Naive B cell (primary cell): ENCODE measurements around the gene CLSTN2. TPM values are rescaled to one million over a fixed set of nuclear protein-coding genes. Genes with fewer than 3 reads are reported as not detected.

Experiments used
- ATAC-seq, 2 donors: fragments of 150-1000 bp; cut with Tn5 transposase; 2 replicates each; pipeline ENCODE4 v1.10.0; 2021; ENCODE audit warnings: low read depth in 2 of 2, mild to moderate bottlenecking in 2 of 2, moderate library complexity in 2 of 2
- DNase-seq: peaks from one replicate; pipeline ENCODE4 v3.0.0; 2022
- H3K27ac Mint-ChIP-seq, 6 donors: one replicate each; pipeline ENCODE4 v1.8.0; 2020 to 2022; ENCODE audit warnings: mild to moderate bottlenecking in 6 of 6, mixed read lengths in 6 of 6, moderate library complexity in 5 of 6, inconsistent platforms in 2 of 6
- H3K27me3 Mint-ChIP-seq, 3 donors: one replicate each; pipeline ENCODE4 v1.8.0; 2021 to 2022; ENCODE audit warnings: mixed read lengths in 3 of 3, mild to moderate bottlenecking in 1 of 3
- H3K36me3 Mint-ChIP-seq, 2 donors: one replicate each; pipeline ENCODE4 v1.8.0; 2020 to 2022; ENCODE audit warnings: mixed read lengths in 2 of 2, inconsistent platforms in 1 of 2, mild to moderate bottlenecking in 1 of 2
- H3K4me1 Mint-ChIP-seq, 3 donors: one replicate each; pipeline ENCODE4 v1.8.0; 2020 to 2022; ENCODE audit warnings: mixed read lengths in 3 of 3, inconsistent platforms in 1 of 3, mild to moderate bottlenecking in 1 of 3, moderate library complexity in 1 of 3
- H3K4me3 Mint-ChIP-seq, 8 donors: one replicate each; pipeline ENCODE4 v1.8.0; 2020 to 2022; ENCODE audit warnings: mild to moderate bottlenecking in 8 of 8, mixed read lengths in 8 of 8, moderate library complexity in 8 of 8, inconsistent platforms in 2 of 8
- H3K9me3 Mint-ChIP-seq, 7 donors: one replicate each; pipeline ENCODE4 v1.8.0; 2020 to 2022; ENCODE audit warnings: mixed read lengths in 7 of 7, mild to moderate bottlenecking in 5 of 7, inconsistent platforms in 2 of 7, moderate library complexity in 1 of 7
- polyA plus RNA-seq, 6 donors: library from polyadenylated mRNA; unstranded; fragments of 300-500 nt; fragmentation: Illumina TruSeq; gene quantifications; one replicate each; pipeline ENCODE4 v1.2.3, GENCODE V29; 2021; ENCODE audit warnings: low read depth in 6 of 6

Gene CLSTN2
- polyA plus RNA-seq, 6 donors from 2014 or later, result not detected

DNA sequence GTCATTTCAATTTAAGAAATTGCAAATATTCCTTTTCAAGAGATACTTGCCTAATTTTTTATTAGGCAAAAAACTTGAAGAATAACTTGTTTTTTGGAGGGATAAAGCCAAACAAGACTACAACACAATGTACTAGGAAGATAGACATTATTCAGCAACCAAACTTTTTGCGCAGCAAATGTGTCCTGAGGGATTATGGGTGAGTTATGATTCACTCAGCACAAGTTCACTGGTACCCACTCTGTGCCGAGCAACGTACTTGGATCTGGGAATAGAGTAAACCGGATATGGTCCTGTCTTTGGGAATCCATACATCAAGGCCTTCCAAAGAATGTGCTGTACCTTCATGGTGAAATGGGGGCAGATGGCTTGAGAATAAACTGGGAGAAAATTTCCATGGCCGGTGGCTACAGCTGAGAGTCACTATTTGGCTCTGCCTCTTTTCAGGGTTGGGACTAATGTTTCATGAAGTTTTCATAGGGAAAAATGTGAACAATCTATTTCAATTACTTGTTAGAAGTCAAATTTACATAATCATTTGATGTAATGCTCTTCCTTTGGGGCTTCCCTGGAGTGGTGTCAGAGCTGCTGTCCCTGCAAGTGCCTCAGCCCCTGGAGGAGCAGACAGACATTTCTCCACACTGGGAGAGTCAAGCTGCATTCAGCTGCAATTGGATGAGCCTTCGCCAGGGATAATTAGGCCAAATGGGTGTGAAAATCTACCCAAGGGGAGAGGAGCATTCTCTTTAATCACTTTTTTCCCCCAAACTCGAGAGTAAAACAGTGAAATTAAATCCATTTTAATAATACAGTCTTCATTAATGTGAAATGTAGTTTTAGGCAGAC is 315.2 kb downstream of the CLSTN2 start:
- no peak overlapping the region for H3K4me3 Mint-ChIP-seq

GRCh38 chr3:140250945-140251344 is 316.0 kb downstream of the CLSTN2 start:
- no peak overlapping the region for H3K27ac Mint-ChIP-seq
- peaks cover 0 to 4% (median 0%) of the 10 kb centered on the region in 7 donors for H3K9me3 Mint-ChIP-seq
- no peaks in the 10 kb centered on the region for H3K4me1 Mint-ChIP-seq
- H3K27me3 Mint-ChIP-seq, result peaks cover 0 to 9% (median 0%) of the 10 kb centered on the region in 3 donors
- no peak for DNase-seq
- no peak for ATAC-seq
- no peak overlapping the region for H3K4me3 Mint-ChIP-seq
- no peaks in the 10 kb centered on the region for H3K36me3 Mint-ChIP-seq

More for the DNA sequence above, 315.2 kb downstream of the CLSTN2 start:
- H3K27me3 Mint-ChIP-seq, result peaks cover 0 to 9% (median 0%) of the 10 kb centered on the region in 3 donors
- H3K36me3 Mint-ChIP-seq, result no peaks in the 10 kb centered on the region
- peaks cover 0 to 4% (median 0%) of the 10 kb centered on the region in 7 donors for H3K9me3 Mint-ChIP-seq
- no peaks in the 10 kb centered on the region for H3K4me1 Mint-ChIP-seq
- no peak overlapping the region for H3K27ac Mint-ChIP-seq
- no peak for DNase-seq
- ATAC-seq, result no peak

DNA sequence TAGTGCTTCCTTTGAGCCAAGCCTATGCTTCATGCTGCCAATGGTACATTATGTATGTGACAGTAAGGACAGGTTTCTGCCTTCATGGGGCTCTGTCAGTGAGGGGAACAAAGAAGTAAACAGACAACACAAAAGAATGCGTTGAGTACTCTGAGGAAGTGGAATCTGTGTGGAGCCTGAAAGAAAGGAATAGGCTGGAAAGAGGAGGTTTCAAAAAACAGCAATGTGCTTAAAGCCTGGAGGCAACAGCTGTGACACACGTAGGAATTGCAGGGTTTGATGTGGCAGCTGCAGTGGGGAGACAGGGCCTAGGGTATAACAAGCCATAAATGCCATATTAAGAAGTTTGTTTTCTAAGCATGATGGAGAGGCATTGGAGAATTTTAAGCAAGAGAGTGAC is 316.7 kb downstream of the CLSTN2 start:
- DNase-seq, result no peak
- Mint-ChIP-seq H3K27ac (no peak overlapping the region), H3K27me3 (peaks cover 0 to 9% (median 0%) of the 10 kb centered on the region in 3 donors), H3K4me1 (no peaks in the 10 kb centered on the region), H3K36me3 (no peaks in the 10 kb centered on the region), H3K4me3 (no peak overlapping the region), H3K9me3 (peaks cover 0 to 4% (median 0%) of the 10 kb centered on the region in 7 donors)
- no peak for ATAC-seq

DNA sequence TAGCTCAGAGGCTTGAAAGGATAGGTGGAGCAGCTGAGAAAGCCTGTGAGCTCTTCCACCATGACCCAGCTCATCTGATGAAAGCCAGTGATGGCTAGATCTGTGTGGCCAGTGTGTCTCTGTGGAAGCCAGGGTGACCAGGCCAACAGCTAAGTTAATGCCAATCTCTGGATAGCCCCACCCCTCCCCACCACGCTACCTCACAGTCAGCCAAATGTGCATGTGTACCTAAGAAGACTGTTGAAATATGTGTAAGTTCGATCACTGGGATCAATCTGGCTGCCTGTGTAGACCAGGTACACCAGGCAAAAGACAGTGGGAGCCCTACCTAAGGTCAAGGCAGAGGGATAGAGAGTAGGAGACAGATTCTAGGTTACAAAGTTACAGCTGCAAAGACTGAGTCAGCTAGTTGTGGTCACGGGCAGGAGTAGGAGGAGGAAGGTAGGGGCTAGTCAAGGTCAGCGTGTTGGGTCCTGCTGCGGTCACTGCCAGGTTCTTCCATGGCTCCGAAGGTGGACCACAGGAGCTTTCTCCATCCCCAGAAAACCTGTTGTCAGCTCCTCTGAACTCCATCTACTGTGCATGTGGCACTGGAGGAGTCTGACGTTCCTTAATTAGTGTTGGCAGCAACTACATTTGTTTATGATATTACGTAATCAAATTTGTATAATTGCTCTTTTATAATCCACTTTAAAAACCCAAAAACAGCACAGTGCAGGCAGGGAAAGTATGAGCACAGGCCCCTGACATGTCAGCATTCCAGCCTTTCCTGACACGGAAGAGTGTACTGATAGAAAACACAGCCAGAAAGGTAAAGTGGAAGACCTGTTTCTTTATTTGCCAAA is 318.0 kb downstream of the CLSTN2 start:
- no peaks in the 10 kb centered on the region for H3K4me1 Mint-ChIP-seq
- peaks cover 0 to 4% (median 0%) of the 10 kb centered on the region in 7 donors for H3K9me3 Mint-ChIP-seq
- ATAC-seq (no peak), DNase-seq (no peak)
- H3K4me3 Mint-ChIP-seq, result no peak overlapping the region
- H3K27ac Mint-ChIP-seq, result no peak overlapping the region
- peaks cover 0 to 9% (median 0%) of the 10 kb centered on the region in 3 donors for H3K27me3 Mint-ChIP-seq
- H3K36me3 Mint-ChIP-seq, result no peaks in the 10 kb centered on the region

GRCh38 chr3:140258222-140258724 is 323.3 kb downstream of the CLSTN2 start:
- no peak overlapping the region for H3K4me3 Mint-ChIP-seq
- H3K27me3 Mint-ChIP-seq, result peaks cover 0 to 3% (median 0%) of the 10 kb centered on the region in 3 donors
- DNase-seq (no peak), ATAC-seq (no peak)
- peak overlapping the region in 1 of 6 donors; percentile 39 for H3K27ac Mint-ChIP-seq
- H3K36me3 Mint-ChIP-seq, result no peaks in the 10 kb centered on the region
- H3K4me1 Mint-ChIP-seq, result no peaks in the 10 kb centered on the region
- peaks cover 0 to 4% (median 0%) of the 10 kb centered on the region in 7 donors for H3K9me3 Mint-ChIP-seq

GRCh38 chr3:140265302-140265701 is 330.3 kb downstream of the CLSTN2 start:
- DNase-seq, result no peak
- Mint-ChIP-seq H3K27ac (no peak overlapping the region), H3K4me3 (no peak overlapping the region), H3K9me3 (peaks cover 0 to 4% (median 0%) of the 10 kb centered on the region in 7 donors), H3K36me3 (no peaks in the 10 kb centered on the region), H3K4me1 (no peaks in the 10 kb centered on the region), H3K27me3 (peaks cover 0 to 4% (median 3%) of the 10 kb centered on the region in 3 donors)
- ATAC-seq, result no peak

GRCh38 chr3:140268103-140268502 is 333.1 kb downstream of the CLSTN2 start:
- peaks cover 0 to 4% (median 2%) of the 10 kb centered on the region in 3 donors for H3K27me3 Mint-ChIP-seq
- H3K9me3 Mint-ChIP-seq, result peaks cover 0 to 4% (median 0%) of the 10 kb centered on the region in 7 donors
- H3K36me3 Mint-ChIP-seq, result no peaks in the 10 kb centered on the region
- DNase-seq (no peak), ATAC-seq (no peak)
- no peak overlapping the region for H3K4me3 Mint-ChIP-seq
- H3K27ac Mint-ChIP-seq, result no peak overlapping the region
- no peaks in the 10 kb centered on the region for H3K4me1 Mint-ChIP-seq

DNA sequence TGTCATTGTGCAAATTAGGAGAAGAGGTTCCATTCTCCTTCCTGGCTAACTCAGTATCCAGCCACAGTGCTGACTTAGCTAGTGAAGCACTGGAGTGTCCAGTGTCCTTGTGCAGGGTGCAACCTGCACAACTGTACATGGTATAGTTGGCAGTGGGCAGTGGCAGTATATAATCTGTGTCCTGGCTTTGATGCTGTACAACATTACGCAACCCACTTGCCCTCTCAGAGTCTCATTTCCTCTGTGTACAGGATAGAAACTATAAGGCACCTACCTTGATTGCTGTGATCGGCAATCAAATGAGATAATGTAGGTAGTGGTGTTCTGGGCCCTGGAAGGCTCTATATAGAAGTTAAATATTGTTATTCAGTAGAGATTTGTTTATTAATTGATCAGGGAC is 333.6 kb downstream of the CLSTN2 start:
- Mint-ChIP-seq H3K27ac (no peak overlapping the region), H3K9me3 (peaks cover 0 to 4% (median 0%) of the 10 kb centered on the region in 7 donors)
- no peak for ATAC-seq

DNA sequence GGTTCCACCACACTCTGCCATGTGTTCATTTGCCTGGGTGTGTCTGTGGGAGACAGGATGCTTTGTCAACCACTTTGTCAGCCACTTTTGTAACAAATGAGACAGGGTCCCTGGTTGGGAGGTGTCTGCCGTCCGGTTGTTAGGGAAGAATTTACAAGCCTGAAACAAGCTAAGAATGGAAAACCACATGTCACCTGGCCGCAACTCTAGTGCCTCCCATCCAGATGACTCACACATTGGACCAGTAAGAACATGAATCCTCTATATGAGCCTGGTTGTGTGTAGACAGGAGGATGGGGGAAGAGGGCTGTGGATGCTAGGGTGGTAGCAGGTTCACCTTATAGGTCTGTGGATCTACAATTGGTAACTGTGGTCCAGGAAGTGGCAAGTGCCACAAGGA is 335.3 kb downstream of the CLSTN2 start:
- DNase-seq (no peak), ATAC-seq (no peak)
- Mint-ChIP-seq H3K4me1 (no peaks in the 10 kb centered on the region), H3K27me3 (peaks cover 5 to 9% (median 5%) of the 10 kb centered on the region in 3 donors), H3K4me3 (no peak overlapping the region), H3K27ac (no peak overlapping the region), H3K9me3 (peaks cover 0 to 4% (median 0%) of the 10 kb centered on the region in 7 donors), H3K36me3 (no peaks in the 10 kb centered on the region)

More for the DNA sequence above, 333.6 kb downstream of the CLSTN2 start:
- Mint-ChIP-seq H3K27me3 (peaks cover 0 to 4% (median 0%) of the 10 kb centered on the region in 3 donors), H3K36me3 (no peaks in the 10 kb centered on the region), H3K4me1 (no peaks in the 10 kb centered on the region), H3K4me3 (no peak overlapping the region)
- no peak for DNase-seq

GRCh38 chr3:140273542-140274195 is 338.7 kb downstream of the CLSTN2 start:
- ATAC-seq (no peak), DNase-seq (no peak)
- Mint-ChIP-seq H3K4me3 (no peak overlapping the region), H3K36me3 (no peaks in the 10 kb centered on the region), H3K9me3 (peaks cover 0 to 4% (median 0%) of the 10 kb centered on the region in 7 donors), H3K27me3 (peaks cover 6 to 10% (median 9%) of the 10 kb centered on the region in 3 donors), H3K4me1 (no peaks in the 10 kb centered on the region), H3K27ac (no peak overlapping the region)

GRCh38 chr3:140274429-140274828 is 339.4 kb downstream of the CLSTN2 start:
- Mint-ChIP-seq H3K36me3 (no peaks in the 10 kb centered on the region), H3K4me1 (no peaks in the 10 kb centered on the region), H3K4me3 (no peak overlapping the region), H3K27me3 (peaks cover 6 to 10% (median 9%) of the 10 kb centered on the region in 3 donors), H3K9me3 (peaks cover 0 to 4% (median 0%) of the 10 kb centered on the region in 7 donors), H3K27ac (peak overlapping the region in 1 of 6 donors; percentile 1)
- DNase-seq (no peak), ATAC-seq (no peak)

DNA sequence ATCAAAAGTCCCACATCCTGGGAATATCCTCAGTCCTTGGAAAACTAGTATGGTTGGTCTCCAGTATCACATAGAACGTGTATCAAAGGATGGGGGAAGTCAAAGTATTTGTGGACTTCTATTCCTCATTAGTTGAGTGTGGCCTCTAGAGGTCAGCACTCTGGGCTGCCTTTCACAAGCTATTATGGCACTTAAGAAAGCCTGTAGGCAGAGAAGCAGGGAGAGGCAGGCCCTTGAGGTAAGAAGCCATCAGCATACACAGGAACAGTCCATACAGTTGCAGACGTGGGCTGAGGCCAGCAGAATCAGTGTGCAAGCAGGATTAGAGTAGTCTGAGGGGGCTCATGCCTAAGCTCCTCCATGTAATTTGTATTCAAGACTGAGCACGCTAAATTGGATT is 341.7 kb downstream of the CLSTN2 start:
- DNase-seq (no peak), ATAC-seq (no peak)
- Mint-ChIP-seq H3K36me3 (no peaks in the 10 kb centered on the region), H3K27me3 (peaks cover 6 to 28% (median 10%) of the 10 kb centered on the region in 3 donors), H3K4me3 (no peak overlapping the region), H3K4me1 (no peaks in the 10 kb centered on the region), H3K27ac (no peak overlapping the region), H3K9me3 (peaks cover 0 to 6% (median 0%) of the 10 kb centered on the region in 7 donors)

- no peak overlapping the region for H3K4me3 Mint-ChIP-seq
- no peaks in the 10 kb centered on the region for H3K36me3 Mint-ChIP-seq
- no peaks in the 10 kb centered on the region for H3K4me1 Mint-ChIP-seq
- H3K27me3 Mint-ChIP-seq, result peaks cover 6 to 30% (median 14%) of the 10 kb centered on the region in 3 donors
- H3K9me3 Mint-ChIP-seq, result peaks cover 0 to 6% (median 0%) of the 10 kb centered on the region in 7 donors
- no peak overlapping the region for H3K27ac Mint-ChIP-seq
- ATAC-seq, result no peak
- no peak for DNase-seq
Measured at GRCh38 chr3:140277886-140278285, 342.9 kb downstream of the CLSTN2 start.
